HG02610 (cell line): ENCODE measurements around the gene IQGAP2.

ENCODE experiments used
- ATAC-seq: cut with Tn5 transposase; IDR thresholded peaks from one replicate; pipeline ENCODE4 v1.9.1; 2021; ENCODE audit warnings: mild to moderate bottlenecking, moderate library complexity; ENCODE audit not compliant: unreplicated experiment

IQGAP2 gene

GRCh38 chr5:76704131-76704663, 301.1 kb downstream of the IQGAP2 start:
- ATAC-seq: no peak

GRCh38 chr5:76705574-76705973, 302.5 kb downstream of the IQGAP2 start:
- no peak for ATAC-seq

DNA sequence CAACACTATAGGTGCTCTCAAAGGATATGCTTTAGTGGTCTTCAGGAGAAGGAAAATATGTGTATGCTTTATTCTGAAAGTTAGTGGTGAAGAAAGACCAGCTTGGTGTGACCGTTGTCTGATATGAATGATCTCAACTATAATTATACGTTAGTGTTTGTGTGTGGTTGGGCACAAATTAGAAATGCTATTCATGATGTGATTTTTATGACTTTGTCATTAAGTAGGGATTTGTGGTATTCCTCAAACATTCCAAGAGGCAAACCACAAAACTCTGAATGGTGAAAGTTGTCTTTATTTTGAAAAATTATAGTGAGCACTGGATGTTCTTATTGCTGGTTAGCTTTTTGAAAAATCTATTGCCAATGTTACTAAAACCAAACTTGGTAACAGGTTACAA, 306.7 kb downstream of the IQGAP2 start:
- no peak for ATAC-seq

DNA sequence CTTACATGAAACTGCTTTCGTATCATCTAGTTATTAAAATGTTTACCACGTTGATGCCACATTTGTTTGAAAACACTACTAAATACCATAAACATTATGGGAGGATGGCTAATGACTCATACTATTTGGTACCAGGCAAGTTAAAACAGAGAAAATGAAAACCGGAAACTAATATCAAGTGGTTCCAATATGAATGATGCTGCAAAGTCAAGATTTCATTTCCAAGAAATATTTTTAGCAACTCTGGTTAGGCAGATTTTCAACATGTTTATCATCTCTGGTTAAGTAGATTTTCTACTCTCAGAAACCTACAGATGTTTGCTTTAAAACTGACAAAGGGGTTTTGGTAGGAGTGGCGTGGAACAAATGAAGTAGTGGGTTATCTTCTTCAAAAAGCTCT, 307.9 kb downstream of the IQGAP2 start:
- ATAC-seq: peak; percentile 47

DNA sequence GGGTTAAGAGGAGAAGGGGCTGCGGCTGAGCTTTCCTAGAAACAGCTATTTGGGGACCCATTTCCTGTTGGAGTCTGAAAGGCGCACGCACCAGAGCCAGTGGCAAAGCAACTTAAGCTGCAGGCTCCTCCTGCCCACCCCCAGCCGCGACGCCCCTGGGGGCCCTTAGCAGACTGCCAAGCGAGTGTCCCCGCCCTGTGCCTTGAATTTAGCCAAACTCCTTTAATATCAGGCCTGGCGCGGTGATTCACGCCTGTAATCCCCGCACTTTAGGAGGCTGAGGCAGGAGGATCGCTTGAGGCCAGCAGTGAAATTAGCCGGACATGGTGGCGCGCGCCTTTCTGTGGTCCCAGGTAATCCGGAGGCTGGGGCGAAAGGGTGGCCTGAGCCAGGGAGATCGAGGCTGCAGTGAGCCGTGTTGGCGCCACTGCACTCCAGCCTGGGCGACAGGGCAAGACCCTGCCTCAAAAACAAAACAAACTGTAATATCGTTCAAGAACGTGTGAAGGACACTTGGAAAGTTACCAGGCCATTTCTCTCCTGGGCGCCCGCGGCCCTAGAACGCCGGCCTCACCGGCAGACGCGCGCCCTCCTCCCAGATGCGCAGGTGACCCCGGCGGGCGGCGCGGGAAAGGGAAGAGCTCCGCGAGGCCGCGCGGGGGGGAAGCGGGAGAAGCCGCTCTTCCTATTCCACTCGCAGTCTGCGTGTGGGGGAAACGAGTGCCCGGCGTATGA, 311.8 kb downstream of the IQGAP2 start:
- ATAC-seq: no peak

- ATAC-seq: no peak
Measured at GRCh38 chr5:76715486-76715735, 312.3 kb downstream of the IQGAP2 start.

DNA sequence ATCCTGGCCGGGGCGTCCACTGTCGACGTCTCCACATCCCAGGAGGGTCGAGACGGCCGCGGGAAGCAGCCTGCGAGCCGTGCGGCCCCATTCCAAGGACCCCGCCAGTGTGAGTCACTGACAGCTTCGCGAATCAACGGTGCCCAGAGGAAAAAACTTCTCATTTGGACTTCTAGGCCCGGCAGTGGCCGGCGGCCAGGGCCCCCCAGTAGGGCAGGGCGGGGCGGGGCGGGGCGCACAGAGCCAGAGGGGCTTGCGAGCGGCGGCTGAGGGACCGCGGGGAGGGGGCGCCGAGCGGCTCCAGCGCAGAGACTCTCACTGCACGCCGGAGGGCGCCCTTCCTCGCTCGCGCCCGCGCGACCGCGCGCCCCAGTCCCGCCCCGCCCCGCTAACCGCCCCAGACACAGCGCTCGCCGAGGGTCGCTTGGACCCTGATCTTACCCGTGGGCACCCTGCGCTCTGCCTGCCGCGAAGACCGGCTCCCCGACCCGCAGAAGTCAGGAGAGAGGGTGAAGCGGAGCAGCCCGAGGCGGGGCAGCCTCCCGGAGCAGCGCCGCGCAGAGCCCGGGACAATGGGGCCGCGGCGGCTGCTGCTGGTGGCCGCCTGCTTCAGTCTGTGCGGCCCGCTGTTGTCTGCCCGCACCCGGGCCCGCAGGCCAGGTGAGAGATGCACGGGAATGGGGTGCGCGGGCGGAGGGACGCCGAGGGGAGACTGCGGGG, 312.8 kb downstream of the IQGAP2 start, which contains the start of gene F2R:
TSS of gene F2R (plus strand) at position 391 of the 720 bp plus-strand sequence. CDS start at position 573, 182 bp downstream.
- peak; percentile 69 for ATAC-seq

- ATAC-seq: no peak
Measured at GRCh38 chr5:76716456-76717157, 313.5 kb downstream of the IQGAP2 start.

DNA sequence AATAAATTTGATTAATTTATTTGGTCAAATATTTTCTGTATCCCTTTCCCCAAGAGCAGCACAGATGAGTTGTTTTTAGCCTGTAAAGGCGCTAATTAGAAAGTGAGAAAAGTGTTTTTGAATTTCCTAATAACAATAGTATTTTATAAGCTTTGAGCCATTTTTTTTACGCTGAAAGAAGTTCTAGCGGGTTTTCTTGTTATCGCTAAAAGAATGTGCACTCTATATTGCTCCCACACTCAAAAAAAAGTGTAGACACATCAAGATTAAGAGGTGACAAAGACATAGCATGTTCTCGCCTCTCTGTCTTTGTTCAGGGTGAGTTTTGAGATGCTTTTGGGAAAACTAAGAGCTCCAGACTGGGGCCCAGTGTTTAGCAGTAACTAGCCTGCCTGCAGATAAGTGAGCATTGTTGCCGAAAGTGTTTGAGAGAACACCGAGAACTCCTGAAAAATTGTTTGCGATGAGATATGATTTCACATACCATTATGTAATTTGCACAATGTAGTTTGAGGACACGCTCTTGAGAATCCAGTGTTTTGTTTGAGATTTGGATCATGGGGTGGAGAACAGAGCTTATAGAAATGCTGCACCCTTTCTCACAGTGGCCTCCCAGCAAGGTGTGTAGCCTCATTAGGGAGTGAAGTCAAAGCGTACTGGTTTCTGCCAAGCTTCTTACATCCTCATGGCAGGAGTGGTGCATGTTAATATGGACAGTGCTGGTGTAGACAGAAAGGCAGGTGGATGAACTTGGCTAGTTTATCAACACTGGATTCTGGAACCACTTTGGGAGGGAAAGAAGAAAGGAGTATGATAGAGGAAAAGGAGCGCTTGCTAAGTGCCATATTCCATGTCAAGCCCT, 314.4 kb downstream of the IQGAP2 start:
- no peak for ATAC-seq

- ATAC-seq: no peak
Measured at GRCh38 chr5:76718381-76718832, 315.3 kb downstream of the IQGAP2 start.

- no peak for ATAC-seq
Measured at GRCh38 chr5:76718880-76719279, 315.8 kb downstream of the IQGAP2 start.

- peak; percentile 90 for ATAC-seq
Measured at GRCh38 chr5:76720988-76721569, 318.0 kb downstream of the IQGAP2 start.

DNA sequence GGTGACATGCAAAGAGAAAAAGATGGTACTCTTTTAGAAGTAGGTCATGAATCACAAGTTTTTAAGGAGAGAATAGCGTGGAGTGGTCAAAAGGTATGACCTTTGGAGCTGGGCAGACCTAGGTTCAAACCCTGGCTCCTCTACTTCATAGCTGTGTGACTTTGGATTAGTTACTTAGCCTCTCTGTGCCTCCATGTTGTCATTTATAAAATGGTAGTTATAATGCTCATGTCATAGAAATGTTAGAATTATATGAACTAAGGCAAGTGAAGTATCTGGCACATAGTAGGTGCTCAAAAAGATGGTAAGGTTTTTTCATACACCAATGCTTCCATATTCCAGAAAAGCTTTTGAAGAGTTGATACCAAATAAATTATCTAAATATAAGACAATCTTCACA, 320.2 kb downstream of the IQGAP2 start:
- no peak for ATAC-seq

DNA sequence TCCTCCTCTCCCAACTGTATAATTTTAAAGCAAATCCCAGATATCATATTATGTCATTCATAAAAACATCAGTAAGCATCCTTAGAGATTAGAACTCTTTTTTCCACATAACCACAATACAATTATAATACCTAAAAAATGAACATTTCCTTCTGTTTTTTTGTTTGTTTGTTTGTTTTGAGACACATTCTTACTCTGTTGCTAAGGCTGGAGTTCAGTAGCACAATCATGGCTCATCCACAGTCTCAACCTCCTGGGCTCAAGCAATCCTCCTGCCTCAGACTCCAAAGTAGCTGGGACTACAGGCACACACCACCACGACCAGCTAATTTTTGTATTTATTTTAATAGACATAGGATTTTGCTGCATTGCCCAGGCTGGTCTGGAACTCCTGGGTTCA, 320.8 kb downstream of the IQGAP2 start:
- no peak for ATAC-seq

DNA sequence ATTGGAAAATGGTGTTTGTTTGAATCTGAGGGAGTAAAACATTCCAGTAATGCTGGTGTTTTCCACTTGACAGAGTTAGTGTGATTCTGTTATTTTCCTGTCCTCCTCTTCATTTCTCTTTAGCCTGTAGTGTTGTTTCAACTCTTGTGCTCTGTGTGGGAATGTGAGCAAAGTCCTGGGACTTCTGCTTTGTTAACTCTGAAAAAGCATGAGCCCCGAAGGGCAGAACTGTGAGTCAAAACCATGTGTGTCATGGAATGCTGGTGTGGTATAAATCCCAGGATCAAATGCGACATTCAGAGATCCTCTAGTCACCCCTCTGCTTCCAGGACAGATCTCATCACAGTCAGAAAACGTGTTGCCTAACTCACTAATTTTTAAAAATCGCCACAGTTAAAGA, 321.8 kb downstream of the IQGAP2 start:
- no peak for ATAC-seq

DNA sequence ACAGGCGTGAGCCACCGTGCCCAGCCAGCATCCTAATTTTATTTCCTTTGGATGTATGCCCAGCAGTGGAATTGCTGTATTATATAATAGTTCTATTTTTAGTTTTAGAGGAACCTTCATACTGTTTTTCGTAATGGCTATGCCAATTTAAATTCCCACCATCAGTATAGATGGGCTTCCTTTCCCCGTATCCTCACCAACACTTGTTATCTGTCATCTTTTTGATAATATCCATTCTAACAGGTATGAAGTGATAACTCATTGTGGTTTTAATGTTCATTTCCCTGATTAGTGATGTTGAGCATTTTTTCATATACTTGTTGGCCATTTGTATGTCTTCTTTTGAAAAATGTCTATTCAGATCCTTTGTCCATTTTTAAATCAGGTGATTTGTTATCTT, 325.9 kb downstream of the IQGAP2 start:
- ATAC-seq: no peak

GRCh38 chr5:76729373-76730290, 326.5 kb downstream of the IQGAP2 start:
- no peak for ATAC-seq

DNA sequence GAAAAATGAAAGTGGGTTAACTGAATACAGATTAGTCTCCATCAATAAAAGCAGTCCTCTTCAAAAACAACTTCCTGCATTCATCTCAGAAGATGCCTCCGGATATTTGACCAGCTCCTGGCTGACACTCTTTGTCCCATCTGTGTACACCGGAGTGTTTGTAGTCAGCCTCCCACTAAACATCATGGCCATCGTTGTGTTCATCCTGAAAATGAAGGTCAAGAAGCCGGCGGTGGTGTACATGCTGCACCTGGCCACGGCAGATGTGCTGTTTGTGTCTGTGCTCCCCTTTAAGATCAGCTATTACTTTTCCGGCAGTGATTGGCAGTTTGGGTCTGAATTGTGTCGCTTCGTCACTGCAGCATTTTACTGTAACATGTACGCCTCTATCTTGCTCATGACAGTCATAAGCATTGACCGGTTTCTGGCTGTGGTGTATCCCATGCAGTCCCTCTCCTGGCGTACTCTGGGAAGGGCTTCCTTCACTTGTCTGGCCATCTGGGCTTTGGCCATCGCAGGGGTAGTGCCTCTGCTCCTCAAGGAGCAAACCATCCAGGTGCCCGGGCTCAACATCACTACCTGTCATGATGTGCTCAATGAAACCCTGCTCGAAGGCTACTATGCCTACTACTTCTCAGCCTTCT, 329.4 kb downstream of the IQGAP2 start:
- no peak for ATAC-seq

- no peak for ATAC-seq
Measured at GRCh38 chr5:76733049-76733417, 329.9 kb downstream of the IQGAP2 start.
